HCT116 (cell line): ENCODE data around the gene SEMA6D. TPM values are rescaled to one million over a fixed set of nuclear protein-coding genes. Genes with fewer than 3 reads are reported as not detected.

Source experiments
- ATAC-seq: fragments of 200-7000 bp; cut with Tn5 transposase; 2 replicates; pipeline ENCODE4 v1.9.1; 2020; ENCODE audit warnings: mild to moderate bottlenecking, moderate library complexity
- BruUV-seq: library from RNA; stranded (reverse); fragments of 400-500 nt; replicated peaks from 2 replicates; lab custom pipeline; 2021; lab: Mats Ljungman, UMichigan
- CTCF ChIA-PET: fragments of 300-600 bp; sonication (Branson Sonifier 250); formaldehyde crosslinking; loops from one replicate; lab custom pipeline; 2021; ENCODE audit warnings: antibody characterized with exemption; lab: Charles Lee
- POLR2A ChIA-PET: fragments of 300-600, 350-600 bp; sonication (Branson Sonifier 250); formaldehyde crosslinking; loops from one replicate; lab custom pipeline; 2021; ENCODE audit warnings: antibody characterized with exemption; lab: Charles Lee
- RAD21 ChIA-PET, 2 experiments: fragments of 300-600 bp; sonication (Branson Sonifier 250); formaldehyde crosslinking; loops; one replicate each; lab custom pipeline; 2023; ENCODE audit warnings: low total read pairs in 2 of 2; ENCODE audit not compliant: uncharacterized antibody in 2 of 2, unreplicated experiment in 2 of 2, low non-redundant PET in 1 of 2; lab: Charles Lee
- DNase-seq: peaks from one replicate; pipeline ENCODE4 v3.0.0-alpha.2; 2010; ENCODE audit warnings: low read depth, low spot score
- H2AFZ ChIP-seq: fragments of 200-600 bp; shearing (Covaris generic), sonication (generic); 2 replicates; pipeline ENCODE4 v1.6.1; 2017; ENCODE audit warnings: low read depth, mixed run types, mixed read lengths, antibody characterized with exemption, low read length; ENCODE audit not compliant: poor library complexity, severe bottlenecking
- H3K27ac ChIP-seq: 2 replicates; pipeline ENCODE4 v1.5.1; 2012; ENCODE audit warnings: low read depth, low read length
- H3K27me3 ChIP-seq: fragments of 200-600 bp; sonication (generic); 2 replicates; pipeline ENCODE4 v1.6.1; 2016; ENCODE audit warnings: mixed run types, low read length, mixed read lengths; ENCODE audit not compliant: insufficient read depth
- H3K36me3 ChIP-seq, 2 experiments: fragments of 200-500 bp in 1 of 2; fragments of 200-600 bp in 1 of 2; sonication (Bioruptor generic) in 1 of 2; sonication (generic) in 1 of 2; 2 replicates each; pipeline versions ENCODE4 v1.5.1 to v1.6.1; 2014 to 2016; ENCODE audit warnings: low read length in 2 of 2, inconsistent platforms in 1 of 2, mixed read lengths in 1 of 2, mixed run types in 1 of 2; ENCODE audit not compliant: insufficient read depth in 2 of 2, control insufficient read depth in 1 of 2
- H3K4me1 ChIP-seq, 2 experiments: fragments of 200-600 bp in 1 of 2; sonication (generic) in 1 of 2; 2 replicates each; pipeline versions ENCODE4 v1.5.1 to v1.6.1; 2012 to 2017; ENCODE audit warnings: low read length in 2 of 2, inconsistent platforms in 1 of 2, mild to moderate bottlenecking in 1 of 2, mixed read lengths in 1 of 2, mixed run types in 1 of 2, moderate library complexity in 1 of 2; ENCODE audit not compliant: insufficient read depth in 2 of 2, control insufficient read depth in 1 of 2
- H3K4me2 ChIP-seq: fragments of 200-600 bp; sonication (generic); 2 replicates; pipeline ENCODE4 v1.6.1; 2017; ENCODE audit warnings: mixed run types, low read length, mixed read lengths
- H3K4me3 ChIP-seq, 2 experiments: fragments of 200-600 bp in 1 of 2; sonication (generic) in 1 of 2; replicated peaks in 1 of 2; 2 replicates each; pipeline ENCODE4 v1.5.1; 2011 to 2016; ENCODE audit warnings: low read length in 2 of 2, control low read depth in 1 of 2, low read depth in 1 of 2, mild to moderate bottlenecking in 1 of 2, mixed read lengths in 1 of 2, mixed run types in 1 of 2
- H3K79me2 ChIP-seq: fragments of 200-600 bp; sonication (generic); 2 replicates; pipeline ENCODE4 v1.6.1; 2017; ENCODE audit warnings: mild to moderate bottlenecking, mixed run types, low read length, moderate library complexity, mixed read lengths; ENCODE audit not compliant: insufficient read depth
- H3K9ac ChIP-seq: fragments of 200-600 bp; sonication (generic); 2 replicates; pipeline ENCODE4 v1.6.1; 2016; ENCODE audit warnings: low read length, mixed read lengths
- H3K9me2 ChIP-seq: fragments of 200-600 bp; sonication (generic), shearing (Covaris generic); 2 replicates; pipeline ENCODE4 v1.6.1; 2017; ENCODE audit warnings: mixed run types, mild to moderate bottlenecking, moderate library complexity; ENCODE audit not compliant: insufficient read depth
- H3K9me3 ChIP-seq, 2 experiments: fragments of 200-500 bp in 1 of 2; fragments of 200-600 bp in 1 of 2; sonication (Bioruptor generic) in 1 of 2; sonication (generic) in 1 of 2; 2 replicates each; pipeline ENCODE4 v1.6.1; 2014 to 2017; ENCODE audit warnings: low read length in 2 of 2, mixed read lengths in 2 of 2, inconsistent platforms in 1 of 2, low read depth in 1 of 2, mild to moderate bottlenecking in 1 of 2, mixed run types in 1 of 2, moderate library complexity in 1 of 2; ENCODE audit not compliant: control insufficient read depth in 1 of 2, insufficient read depth in 1 of 2
- H4K20me1 ChIP-seq: fragments of 200-600 bp; sonication (generic), shearing (Covaris generic); 2 replicates; pipeline ENCODE4 v1.6.1; 2017; ENCODE audit warnings: mixed run types, mild to moderate bottlenecking, moderate library complexity; ENCODE audit not compliant: insufficient read depth
- ATF3 ChIP-seq: IDR thresholded peaks from 2 replicates; pipeline ENCODE4 v1.6.1; 2012
- CEBPB ChIP-seq: IDR thresholded peaks from 2 replicates; pipeline ENCODE4 v1.6.1; 2012; ENCODE audit warnings: low read depth
- CTCF ChIP-seq, 3 experiments: fragments of 200-600 bp in 1 of 3; sonication (generic) in 1 of 3; IDR thresholded peaks in 2 of 3; conservative IDR thresholded peaks in 1 of 3; 2 replicates each; pipeline ENCODE4 v1.5.1; 2012 to 2017; ENCODE audit warnings: low read depth in 2 of 3, low read length in 2 of 3, antibody characterized with exemption in 1 of 3, borderline replicate concordance in 1 of 3, control low read depth in 1 of 3, mild to moderate bottlenecking in 1 of 3, mixed read lengths in 1 of 3, mixed run types in 1 of 3, moderate library complexity in 1 of 3; ENCODE audit not compliant: insufficient read depth in 1 of 3
- ELF1 ChIP-seq: IDR thresholded peaks from 2 replicates; pipeline ENCODE4 v1.6.1; 2012; ENCODE audit warnings: low read depth, borderline replicate concordance
- EZH2 ChIP-seq: fragments of 200-600 bp; sonication (generic); IDR thresholded peaks from 2 replicates; pipeline ENCODE4 v1.6.1; 2017; ENCODE audit warnings: antibody characterized with exemption, mixed run types
- JUND ChIP-seq: IDR thresholded peaks from 2 replicates; pipeline ENCODE4 v1.6.1; 2012
- MAX ChIP-seq: IDR thresholded peaks from 2 replicates; pipeline ENCODE4 v1.6.1; 2012
- POLR2A ChIP-seq: IDR thresholded peaks from 2 replicates; pipeline ENCODE4 v1.7.0; 2011; ENCODE audit warnings: borderline replicate concordance; ENCODE audit not compliant: insufficient read depth, insufficient read length; ENCODE audit errors: extremely low read depth
- POLR2AphosphoS5 ChIP-seq: IDR thresholded peaks from 2 replicates; pipeline ENCODE4 v1.6.1; 2011; ENCODE audit warnings: mild to moderate bottlenecking, low read depth, low read length, moderate library complexity
- RAD21 ChIP-seq: IDR thresholded peaks from 2 replicates; pipeline ENCODE4 v1.6.1; 2012; ENCODE audit warnings: low read depth, mild to moderate bottlenecking
- SIN3A ChIP-seq: IDR thresholded peaks from 2 replicates; pipeline ENCODE4 v1.6.1; 2012; ENCODE audit warnings: low read depth
- SP1 ChIP-seq: IDR thresholded peaks from 2 replicates; pipeline ENCODE4 v1.6.1; 2012; ENCODE audit warnings: low read depth
- SRF ChIP-seq: IDR thresholded peaks from 2 replicates; pipeline ENCODE4 v1.6.1; 2012; ENCODE audit warnings: low read depth
- TCF7L2 ChIP-seq: IDR thresholded peaks from 2 replicates; pipeline ENCODE4 v1.7.0; 2011; ENCODE audit warnings: borderline replicate concordance, inconsistent platforms; ENCODE audit not compliant: insufficient read depth, insufficient read length; ENCODE audit errors: extremely low read depth
- YY1 ChIP-seq: IDR thresholded peaks from 2 replicates; pipeline ENCODE4 v1.6.1; 2011; ENCODE audit warnings: low read length, low read depth, moderate library complexity, mild to moderate bottlenecking; ENCODE audit not compliant: insufficient replicate concordance; ENCODE audit errors: extremely low read depth
- ZBTB33 ChIP-seq: IDR thresholded peaks from 2 replicates; pipeline ENCODE4 v1.6.1; 2011; ENCODE audit warnings: mild to moderate bottlenecking, low read length, moderate library complexity; ENCODE audit not compliant: insufficient replicate concordance; ENCODE audit errors: extremely low read depth
- ZFX ChIP-seq: fragments of 450-650 bp; IDR thresholded peaks from 2 replicates; pipeline ENCODE4 v1.6.1; 2017
- ZNF274 ChIP-seq: fragments of 200-500 bp; sonication (Bioruptor generic); IDR thresholded peaks from 2 replicates; pipeline ENCODE4 v1.6.1; 2014; ENCODE audit warnings: mild to moderate bottlenecking, low read depth, low read length, inconsistent platforms
- intact Hi-C: fragments of 100-400 bp; cut with micrococcal nuclease; formaldehyde crosslinking; loops from 2 replicates; pipeline ENCODE4 v1.10.0; 2022
- total RNA-seq: library from RNA; stranded (reverse); gene quantifications from one replicate; pipeline ENCODE4 v1.2.1, GENCODE V29; 2021; ENCODE audit not compliant: unreplicated experiment

The SEMA6D gene
- total RNA-seq, 1 experiment from 2014 or later: 0.02 TPM

GRCh38 chr15:47750030-47750739 is 32.9 kb downstream of the SEMA6D start:
- H4K20me1 ChIP-seq: no peaks in the 10 kb centered on the region
- no peak overlapping the region for H2AFZ ChIP-seq
- no peaks in the 10 kb centered on the region for H3K4me1 ChIP-seq
- no peak overlapping the region for H3K4me3 ChIP-seq
- H3K9ac ChIP-seq: no peak overlapping the region
- H3K4me2 ChIP-seq: no peak overlapping the region
- intact Hi-C loops: no loop called here
- H3K9me3 ChIP-seq: peaks cover 15 to 36% of the 10 kb centered on the region in 2 experiments; a peak in 2 of 4 replicates
- no peak overlapping the region for H3K27ac ChIP-seq
- H3K79me2 ChIP-seq: no peaks in the 10 kb centered on the region
- no peak for DNase-seq
- H3K36me3 ChIP-seq: no peaks in the 10 kb centered on the region
- no peaks in the 10 kb centered on the region for H3K27me3 ChIP-seq
- no peaks in the 10 kb centered on the region for H3K9me2 ChIP-seq
- CTCF ChIA-PET: no interaction called here
- no TSS peak for BruUV-seq
- TF ChIP-seq TCF7L2: no peak
- no peak for TF ChIP-seq ATF3
- no peak for TF ChIP-seq ZBTB33
- TF ChIP-seq POLR2A: no peak
- TF ChIP-seq ELF1: no peak
- no peak for TF ChIP-seq SIN3A
- TF ChIP-seq YY1: no peak
- no peak for TF ChIP-seq JUND
- TF ChIP-seq CEBPB: no peak
- TF ChIP-seq ZFX: no peak
- TF ChIP-seq EZH2: no peak
- no peak for TF ChIP-seq CTCF (IDR thresholded peaks at IDR 0.05 in 2 of 3, conservative IDR thresholded peaks at IDR 0.05 in 1 of 3; ENCODE audit: borderline replicate concordance in 1 of 3, insufficient read depth in 1 of 3, low read depth in 2 of 3, low read length in 2 of 3)
- no peak for TF ChIP-seq RAD21
- TF ChIP-seq ZNF274: no peak
- no peak for TF ChIP-seq POLR2AphosphoS5
- TF ChIP-seq SRF: no peak
- no peak for TF ChIP-seq SP1
- TF ChIP-seq MAX: no peak
- ATAC-seq: no peak
- RAD21 ChIA-PET: no interaction called here
- POLR2A ChIA-PET: no interaction called here
